ENCODE results near the gene IFNL3. TPM values are rescaled to one million over a fixed set of nuclear protein-coding genes. Genes with fewer than 3 reads are reported as not detected.

IFNL3 gene
- polyA plus RNA-seq, 3 donors = not detected

GRCh38 chr19:39284032-39284431, 39.2 kb upstream of the IFNL3 start:
- Histone ChIP-seq H3K36me3 (replicated peaks in 1 of 2; ENCODE audit: control insufficient read depth in 1 of 2, insufficient read depth in 2 of 2, low read length in 2 of 2) (no peaks in the 10 kb centered on the region), H3K27ac (ENCODE audit: low read depth in 1 of 2, low read length in 2 of 2) (no peak overlapping the region), H3K4me2 (replicated peaks; ENCODE audit: extremely low read depth, low read length, poor library complexity, severe bottlenecking) (no peak overlapping the region), H2AFZ (ENCODE audit: insufficient read depth, low read depth, low read length, poor library complexity, severe bottlenecking) (no peak overlapping the region), H3K9ac (ENCODE audit: insufficient read depth, low read length, poor library complexity, severe bottlenecking) (no peak overlapping the region), H3K4me1 (ENCODE audit: control insufficient read depth in 1 of 2, insufficient read depth in 2 of 2, low read length in 2 of 2) (no peaks in the 10 kb centered on the region), H4K20me1 (ENCODE audit: insufficient read depth, low read length) (no peaks in the 10 kb centered on the region), H3K27me3 (ENCODE audit: control insufficient read depth in 2 of 2, insufficient read depth in 2 of 2, low read length in 2 of 2) (no peaks in the 10 kb centered on the region), H3K4me3 (replicated peaks in 1 of 3; ENCODE audit: low read depth in 2 of 3, low read length in 3 of 3) (no peak overlapping the region), H3K79me2 (ENCODE audit: insufficient read depth, low read length) (no peaks in the 10 kb centered on the region), H3K9me3 (replicated peaks in 1 of 2; ENCODE audit: control insufficient read depth in 1 of 2, insufficient read depth in 1 of 2, low read length in 2 of 2) (peaks cover 0 to 4% of the 10 kb centered on the region in 2 donors)
- peaks cover 0 to 20% (median 4%) of the 10 kb centered on the region in 3 donors for H3K27me3 Mint-ChIP-seq (ENCODE audit: low read depth in 3 of 3)
- H3K36me3 Mint-ChIP-seq = no peaks in the 10 kb centered on the region
- no peak for DNase-seq
- no CpG with 5 or more reads among the region's 1 CpG for WGBS (ENCODE audit: insufficient coverage)
- TF ChIP-seq, protein P1, sequence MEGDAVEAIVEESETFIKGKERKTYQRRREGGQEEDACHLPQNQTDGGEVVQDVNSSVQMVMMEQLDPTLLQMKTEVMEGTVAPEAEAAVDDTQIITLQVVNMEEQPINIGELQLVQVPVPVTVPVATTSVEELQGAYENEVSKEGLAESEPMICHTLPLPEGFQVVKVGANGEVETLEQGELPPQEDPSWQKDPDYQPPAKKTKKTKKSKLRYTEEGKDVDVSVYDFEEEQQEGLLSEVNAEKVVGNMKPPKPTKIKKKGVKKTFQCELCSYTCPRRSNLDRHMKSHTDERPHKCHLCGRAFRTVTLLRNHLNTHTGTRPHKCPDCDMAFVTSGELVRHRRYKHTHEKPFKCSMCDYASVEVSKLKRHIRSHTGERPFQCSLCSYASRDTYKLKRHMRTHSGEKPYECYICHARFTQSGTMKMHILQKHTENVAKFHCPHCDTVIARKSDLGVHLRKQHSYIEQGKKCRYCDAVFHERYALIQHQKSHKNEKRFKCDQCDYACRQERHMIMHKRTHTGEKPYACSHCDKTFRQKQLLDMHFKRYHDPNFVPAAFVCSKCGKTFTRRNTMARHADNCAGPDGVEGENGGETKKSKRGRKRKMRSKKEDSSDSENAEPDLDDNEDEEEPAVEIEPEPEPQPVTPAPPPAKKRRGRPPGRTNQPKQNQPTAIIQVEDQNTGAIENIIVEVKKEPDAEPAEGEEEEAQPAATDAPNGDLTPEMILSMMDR (IDR thresholded peaks at IDR 0.05) = no peak
- H3K4me1 Mint-ChIP-seq = peaks cover 7% of the 10 kb centered on the region
- intact Hi-C loops (cut with micrococcal nuclease) = no loop called here
- H3K9me3 Mint-ChIP-seq = peaks cover 0 to 15% (median 7%) of the 10 kb centered on the region in 7 donors
- no peak overlapping the region for H3K27ac Mint-ChIP-seq
- H3K4me3 Mint-ChIP-seq = no peak overlapping the region

GRCh38 chr19:39282021-39282420, 37.2 kb upstream of the IFNL3 start:
- H3K4me2 ChIP-seq (replicated peaks; ENCODE audit: extremely low read depth, low read length, poor library complexity, severe bottlenecking) = no peak overlapping the region
- H3K79me2 ChIP-seq (ENCODE audit: insufficient read depth, low read length) = no peaks in the 10 kb centered on the region
- H3K36me3 ChIP-seq (replicated peaks in 1 of 2; ENCODE audit: control insufficient read depth in 1 of 2, insufficient read depth in 2 of 2, low read length in 2 of 2) = no peaks in the 10 kb centered on the region
- H3K27me3 ChIP-seq (ENCODE audit: control insufficient read depth in 2 of 2, insufficient read depth in 2 of 2, low read length in 2 of 2) = no peaks in the 10 kb centered on the region
- H3K4me1 ChIP-seq (ENCODE audit: control insufficient read depth in 1 of 2, insufficient read depth in 2 of 2, low read length in 2 of 2) = no peaks in the 10 kb centered on the region
- H3K9ac ChIP-seq (ENCODE audit: insufficient read depth, low read length, poor library complexity, severe bottlenecking) = no peak overlapping the region
- Mint-ChIP-seq H3K9me3 (peaks cover 0 to 15% (median 7%) of the 10 kb centered on the region in 7 donors), H3K27me3 (ENCODE audit: low read depth in 3 of 3) (peaks cover 3 to 17% (median 7%) of the 10 kb centered on the region in 3 donors), H3K36me3 (no peaks in the 10 kb centered on the region), H3K27ac (no peak overlapping the region), H3K4me1 (peaks cover 3% of the 10 kb centered on the region), H3K4me3 (no peak overlapping the region)
- no peak for DNase-seq
- intact Hi-C loops (cut with micrococcal nuclease) = no loop called here
- TF ChIP-seq, protein P1 (IDR thresholded peaks at IDR 0.05) = no peak
- H3K9me3 ChIP-seq (replicated peaks in 1 of 2; ENCODE audit: control insufficient read depth in 1 of 2, insufficient read depth in 1 of 2, low read length in 2 of 2) = peaks cover 0 to 4% of the 10 kb centered on the region in 2 donors
- no peak overlapping the region for H3K27ac ChIP-seq (ENCODE audit: low read depth in 1 of 2, low read length in 2 of 2)
- H4K20me1 ChIP-seq (ENCODE audit: insufficient read depth, low read length) = no peaks in the 10 kb centered on the region
- no peak overlapping the region for H2AFZ ChIP-seq (ENCODE audit: insufficient read depth, low read depth, low read length, poor library complexity, severe bottlenecking)
- H3K4me3 ChIP-seq (replicated peaks in 1 of 3; ENCODE audit: low read depth in 2 of 3, low read length in 3 of 3) = no peak overlapping the region
- WGBS (ENCODE audit: insufficient coverage) = no CpG with 5 or more reads among the region's 1 CpG

Measured in CD14-positive monocyte (primary cell).